ENCODE results near the gene SMAD5.

SMAD5 gene

DNA sequence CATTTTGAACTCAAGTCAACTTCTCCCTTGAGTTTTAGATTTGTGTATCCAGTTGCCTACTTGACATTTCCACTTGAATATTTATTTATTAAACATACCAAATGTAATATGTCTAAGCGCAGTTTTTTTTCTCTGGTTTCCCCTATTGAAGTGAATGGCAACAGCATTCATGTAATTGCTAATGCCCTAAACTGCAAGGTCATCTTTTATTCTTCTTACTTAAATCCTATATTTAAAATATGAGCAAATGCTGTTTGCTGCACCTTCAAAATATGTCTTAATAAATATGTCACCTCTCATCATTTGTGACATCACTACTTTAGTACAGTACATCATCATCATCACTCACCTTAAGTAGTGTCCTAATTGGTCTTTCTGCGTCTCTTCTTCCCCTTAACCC, 22.4 kb downstream of the SMAD5 start:
- Histone ChIP-seq H3F3A (ENCODE audit: insufficient read depth, low read length) (no peaks in the 10 kb centered on the region), H3K4me2 (ENCODE audit: low read depth, low read length) (no peak overlapping the region), H3K9ac (ENCODE audit: low read length) (no peak overlapping the region), H3K27me3 (replicated peaks; ENCODE audit: insufficient read depth, low read length) (no peaks in the 10 kb centered on the region), H3K79me2 (ENCODE audit: low read length) (peaks cover 86% of the 10 kb centered on the region), H3K9me3 (replicated peaks; ENCODE audit: insufficient read depth, low read length) (no peaks in the 10 kb centered on the region), H4K20me1 (ENCODE audit: insufficient read depth, low read length) (peaks cover 3% of the 10 kb centered on the region; the same call in 1 of the 2 replicates), H2AFZ (ENCODE audit: low read length) (no peak overlapping the region), H3K4me3 (ENCODE audit: low read length) (no peak overlapping the region), H3K27ac (ENCODE audit: low read length) (no peak overlapping the region), H3K36me3 (replicated peaks; ENCODE audit: insufficient read depth, low read length) (peaks cover 7% of the 10 kb centered on the region; the same call in 1 of the 2 replicates), H3K4me1 (ENCODE audit: low read length) (no peaks in the 10 kb centered on the region), H3K9me2 (replicated peaks; ENCODE audit: insufficient read depth, low read length) (no peaks in the 10 kb centered on the region)
- TF ChIP-seq EZH2phosphoT487 (IDR thresholded peaks at IDR 0.05; ENCODE audit: low read length) (no peak), EZH2 (optimal IDR thresholded peaks at IDR 0.05; ENCODE audit: low read depth, low read length) (no peak), CTCF (IDR thresholded peaks at IDR 0.05; ENCODE audit: low read length) (no peak)
- DNase-seq = no peak

- Histone ChIP-seq H3K9me3 (replicated peaks; ENCODE audit: insufficient read depth, low read length) (no peaks in the 10 kb centered on the region), H4K20me1 (ENCODE audit: insufficient read depth, low read length) (peaks cover 3% of the 10 kb centered on the region; the same call in 1 of the 2 replicates), H3K36me3 (replicated peaks; ENCODE audit: insufficient read depth, low read length) (peaks cover 7% of the 10 kb centered on the region; the same call in 1 of the 2 replicates), H3K79me2 (ENCODE audit: low read length) (peaks cover 85% of the 10 kb centered on the region), H2AFZ (ENCODE audit: low read length) (no peak overlapping the region), H3K4me2 (ENCODE audit: low read depth, low read length) (no peak overlapping the region), H3K27me3 (replicated peaks; ENCODE audit: insufficient read depth, low read length) (no peaks in the 10 kb centered on the region), H3K4me3 (ENCODE audit: low read length) (no peak overlapping the region), H3K9ac (ENCODE audit: low read length) (no peak overlapping the region), H3K27ac (ENCODE audit: low read length) (no peak overlapping the region), H3K4me1 (ENCODE audit: low read length) (no peaks in the 10 kb centered on the region), H3K9me2 (replicated peaks; ENCODE audit: insufficient read depth, low read length) (no peaks in the 10 kb centered on the region), H3F3A (ENCODE audit: insufficient read depth, low read length) (no peaks in the 10 kb centered on the region)
- DNase-seq = no peak
- TF ChIP-seq EZH2phosphoT487 (IDR thresholded peaks at IDR 0.05; ENCODE audit: low read length) (no peak), CTCF (IDR thresholded peaks at IDR 0.05; ENCODE audit: low read length) (no peak), EZH2 (optimal IDR thresholded peaks at IDR 0.05; ENCODE audit: low read depth, low read length) (no peak)
Measured at GRCh38 chr5:136155761-136156160, 23.1 kb downstream of the SMAD5 start.

DNA sequence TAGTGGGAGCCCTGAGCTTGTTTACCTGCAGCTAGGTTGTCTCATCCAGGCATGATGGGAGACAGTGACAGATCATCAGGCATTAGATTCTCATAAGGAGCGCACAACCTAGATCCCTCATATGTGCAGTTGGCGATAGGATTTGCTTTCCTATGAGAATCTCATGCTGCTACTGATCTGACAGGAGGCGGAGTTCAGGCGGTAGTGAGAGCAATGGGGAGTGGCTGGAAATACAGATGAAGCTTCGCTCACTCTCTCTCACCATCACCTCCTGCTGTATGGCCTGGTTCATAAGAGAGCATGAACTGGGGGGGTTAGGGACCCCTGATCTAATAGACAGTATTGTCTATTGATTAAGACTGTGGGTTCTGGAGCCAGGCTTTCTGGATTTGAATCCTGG, 24.9 kb downstream of the SMAD5 start:
- H3K4me1 ChIP-seq (ENCODE audit: low read length) = no peaks in the 10 kb centered on the region
- peaks cover 78% of the 10 kb centered on the region for H3K79me2 ChIP-seq (ENCODE audit: low read length)
- H4K20me1 ChIP-seq (ENCODE audit: insufficient read depth, low read length) = peaks cover 3% of the 10 kb centered on the region; the same call in 1 of the 2 replicates
- no peaks in the 10 kb centered on the region for H3F3A ChIP-seq (ENCODE audit: insufficient read depth, low read length)
- peaks cover under 1% of the 10 kb centered on the region; the same call in 1 of the 2 replicates for H3K36me3 ChIP-seq (replicated peaks; ENCODE audit: insufficient read depth, low read length)
- H3K27ac ChIP-seq (ENCODE audit: low read length) = no peak overlapping the region
- H3K4me2 ChIP-seq (ENCODE audit: low read depth, low read length) = no peak overlapping the region
- DNase-seq = no peak
- H3K27me3 ChIP-seq (replicated peaks; ENCODE audit: insufficient read depth, low read length) = no peaks in the 10 kb centered on the region
- H2AFZ ChIP-seq (ENCODE audit: low read length) = no peak overlapping the region
- no peak overlapping the region for H3K4me3 ChIP-seq (ENCODE audit: low read length)
- TF ChIP-seq EZH2 (optimal IDR thresholded peaks at IDR 0.05; ENCODE audit: low read depth, low read length) (no peak), EZH2phosphoT487 (IDR thresholded peaks at IDR 0.05; ENCODE audit: low read length) (no peak), CTCF (IDR thresholded peaks at IDR 0.05; ENCODE audit: low read length) (no peak)
- no peaks in the 10 kb centered on the region for H3K9me3 ChIP-seq (replicated peaks; ENCODE audit: insufficient read depth, low read length)
- H3K9ac ChIP-seq (ENCODE audit: low read length) = no peak overlapping the region
- H3K9me2 ChIP-seq (replicated peaks; ENCODE audit: insufficient read depth, low read length) = no peaks in the 10 kb centered on the region
